IgD-negative memory B cell (primary cell): ENCODE measurements around the gene NAV2. TPM values are rescaled to one million over a fixed set of nuclear protein-coding genes. Genes with fewer than 3 reads are reported as not detected.

Experiments
- H3K27ac Mint-ChIP-seq, 3 donors: one replicate each; pipeline ENCODE4 v1.8.0; 2020 to 2022; ENCODE audit warnings: mild to moderate bottlenecking in 3 of 3, mixed read lengths in 3 of 3, moderate library complexity in 1 of 3
- H3K27me3 Mint-ChIP-seq: one replicate; pipeline ENCODE4 v1.8.0; 2021; ENCODE audit warnings: mixed read lengths
- H3K36me3 Mint-ChIP-seq: one replicate; pipeline ENCODE4 v1.8.0; 2020; ENCODE audit warnings: mild to moderate bottlenecking, mixed read lengths
- H3K4me1 Mint-ChIP-seq, 3 donors: one replicate each; pipeline ENCODE4 v1.8.0; 2020 to 2022; ENCODE audit warnings: mixed read lengths in 3 of 3, mild to moderate bottlenecking in 1 of 3
- H3K4me3 Mint-ChIP-seq, 4 donors: one replicate each; pipeline ENCODE4 v1.8.0; 2020 to 2022; ENCODE audit warnings: mild to moderate bottlenecking in 4 of 4, mixed read lengths in 4 of 4, moderate library complexity in 3 of 4
- H3K9me3 Mint-ChIP-seq, 3 donors: one replicate each; pipeline ENCODE4 v1.8.0; 2020 to 2021; ENCODE audit warnings: mixed read lengths in 3 of 3, mild to moderate bottlenecking in 1 of 3
- polyA plus RNA-seq: library from polyadenylated mRNA; unstranded; fragments of 300-500 nt; fragmentation: Illumina TruSeq; gene quantifications from one replicate; pipeline ENCODE4 v1.2.3, GENCODE V29; 2021

The NAV2 gene
- polyA plus RNA-seq, 1 donor from 2014 or later = 0.19 TPM

- peaks cover 0 to 3% (median 0%) of the 10 kb centered on the region in 3 donors for H3K9me3 Mint-ChIP-seq
- peaks cover 11% of the 10 kb centered on the region for H3K27me3 Mint-ChIP-seq
- no peak overlapping the region for H3K4me3 Mint-ChIP-seq
- H3K27ac Mint-ChIP-seq = peak overlapping the region in 1 of 3 donors; percentile 13
- H3K4me1 Mint-ChIP-seq = peaks cover 25 to 47% (median 34%) of the 10 kb centered on the region in 3 donors
- peaks cover 4% of the 10 kb centered on the region for H3K36me3 Mint-ChIP-seq
These were observed 372.5 kb downstream of the NAV2 start for GRCh38 chr11:20084921-20085814.

DNA sequence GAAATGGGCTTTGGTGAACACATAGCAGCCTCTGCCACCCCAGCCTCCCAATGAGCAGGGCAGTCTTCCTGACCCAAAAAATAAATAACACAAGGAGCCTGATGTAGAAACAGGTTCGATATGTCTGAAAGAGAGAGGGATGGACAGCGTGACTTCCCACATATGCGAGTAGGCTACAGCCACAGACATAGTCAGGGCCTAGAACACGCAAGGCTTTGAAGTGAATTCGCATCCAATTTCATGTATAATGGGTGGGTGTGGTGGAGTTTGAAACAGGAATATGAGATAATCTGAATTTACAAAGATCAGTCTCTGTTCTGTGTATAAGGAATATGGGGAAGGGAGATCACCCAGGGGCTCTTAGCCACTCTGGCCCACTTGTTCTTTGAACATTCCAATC lies 373.3 kb downstream of the NAV2 start:
- Mint-ChIP-seq H3K36me3 (peaks cover 4% of the 10 kb centered on the region), H3K27ac (no peak overlapping the region), H3K4me3 (no peak overlapping the region), H3K4me1 (peaks cover 21 to 40% (median 26%) of the 10 kb centered on the region in 3 donors), H3K27me3 (peaks cover 12% of the 10 kb centered on the region), H3K9me3 (peaks cover 0 to 3% (median 0%) of the 10 kb centered on the region in 3 donors)

GRCh38 chr11:20087118-20087521 lies 374.5 kb downstream of the NAV2 start:
- Mint-ChIP-seq H3K4me1 (peaks cover 20 to 37% (median 29%) of the 10 kb centered on the region in 3 donors), H3K27ac (peak overlapping the region in 1 of 3 donors; percentile 31), H3K36me3 (peaks cover 4% of the 10 kb centered on the region), H3K27me3 (peaks cover 12% of the 10 kb centered on the region), H3K9me3 (peaks cover 0 to 3% (median 0%) of the 10 kb centered on the region in 3 donors), H3K4me3 (no peak overlapping the region)

- Mint-ChIP-seq H3K4me1 (peaks cover 20 to 35% (median 26%) of the 10 kb centered on the region in 3 donors), H3K27me3 (peaks cover 15% of the 10 kb centered on the region), H3K9me3 (peaks cover 0 to 3% (median 0%) of the 10 kb centered on the region in 3 donors), H3K4me3 (peak overlapping the region in 2 of 4 donors; percentile 12 to 61), H3K27ac (no peak overlapping the region), H3K36me3 (peaks cover 4% of the 10 kb centered on the region)
These were observed 376.0 kb downstream of the NAV2 start for GRCh38 chr11:20088397-20089225.

GRCh38 chr11:20089367-20089766 lies 376.7 kb downstream of the NAV2 start:
- Mint-ChIP-seq H3K36me3 (peaks cover 4% of the 10 kb centered on the region), H3K27me3 (peaks cover 15% of the 10 kb centered on the region), H3K4me3 (peak overlapping the region in 1 of 4 donors; percentile 61), H3K9me3 (peaks cover 0 to under 1% (median 0%) of the 10 kb centered on the region in 3 donors), H3K27ac (no peak overlapping the region), H3K4me1 (peaks cover 15 to 30% (median 22%) of the 10 kb centered on the region in 3 donors)

- peak overlapping the region in 1 of 4 donors; percentile 61 for H3K4me3 Mint-ChIP-seq
- H3K36me3 Mint-ChIP-seq = peaks cover 4% of the 10 kb centered on the region
- H3K27ac Mint-ChIP-seq = no peak overlapping the region
- H3K27me3 Mint-ChIP-seq = peaks cover 15% of the 10 kb centered on the region
- H3K4me1 Mint-ChIP-seq = peaks cover 13 to 25% (median 20%) of the 10 kb centered on the region in 3 donors
- H3K9me3 Mint-ChIP-seq = no peaks in the 10 kb centered on the region
These were observed 377.4 kb downstream of the NAV2 start for GRCh38 chr11:20089796-20090653.

DNA sequence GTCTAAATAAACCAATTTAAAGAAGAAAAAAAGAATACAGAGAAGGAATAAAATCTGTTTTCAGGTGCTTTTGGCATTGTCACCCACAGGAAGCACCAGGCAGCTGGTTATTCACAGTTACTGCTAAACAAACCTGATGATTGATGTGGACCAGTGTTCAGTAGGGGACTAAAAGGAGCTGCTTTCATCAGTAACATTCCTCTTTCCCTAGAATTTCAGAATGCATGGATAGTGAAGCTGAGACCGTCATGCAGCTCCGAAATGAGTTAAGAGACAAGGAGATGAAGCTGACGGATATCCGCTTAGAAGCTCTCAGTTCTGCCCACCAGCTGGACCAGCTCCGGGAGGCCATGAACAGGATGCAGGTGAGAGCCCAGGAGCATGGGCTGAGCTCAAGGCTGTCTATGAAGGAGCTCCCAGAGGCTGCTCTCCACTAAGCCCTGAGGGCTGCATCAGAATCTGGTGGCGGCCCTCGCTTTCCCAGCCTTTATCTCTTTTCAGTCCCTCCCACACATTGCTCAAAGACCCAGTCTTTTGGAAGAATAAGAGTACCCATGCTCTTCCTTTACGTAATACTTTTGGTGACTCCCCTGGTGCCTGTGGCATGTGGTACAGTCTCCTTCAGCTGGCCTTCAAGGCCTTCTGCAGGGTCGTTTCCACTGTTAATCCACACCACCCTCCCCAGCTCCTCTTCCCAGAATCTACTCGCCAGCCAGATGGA lies 378.2 kb downstream of the NAV2 start:
- Mint-ChIP-seq H3K4me1 (peaks cover 13 to 25% (median 20%) of the 10 kb centered on the region in 3 donors), H3K27ac (no peak overlapping the region), H3K36me3 (peaks cover 4% of the 10 kb centered on the region), H3K4me3 (no peak overlapping the region), H3K27me3 (peaks cover 15% of the 10 kb centered on the region), H3K9me3 (no peaks in the 10 kb centered on the region)

DNA sequence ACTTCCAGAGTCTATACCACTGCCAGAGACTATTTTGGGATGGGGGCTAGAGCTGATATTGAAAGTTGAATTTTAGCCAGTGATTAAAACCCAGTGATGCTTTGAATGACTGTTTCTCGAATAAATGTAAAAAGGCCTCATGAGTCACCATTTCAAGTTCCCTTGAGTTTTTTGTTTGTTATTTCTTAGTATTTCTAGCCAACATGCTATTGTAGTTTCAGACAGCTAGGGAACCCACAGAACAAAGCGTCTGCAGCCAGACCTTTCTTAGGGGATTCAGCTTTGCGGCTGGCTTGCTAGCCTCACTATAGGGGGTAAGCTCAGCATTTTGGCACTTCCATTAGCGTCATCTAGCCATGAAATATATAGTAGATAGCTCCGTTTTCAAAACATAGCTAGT lies 381.1 kb downstream of the NAV2 start:
- Mint-ChIP-seq H3K9me3 (no peaks in the 10 kb centered on the region), H3K4me3 (no peak overlapping the region), H3K4me1 (peaks cover 8 to 16% (median 13%) of the 10 kb centered on the region in 3 donors), H3K27me3 (peaks cover 15% of the 10 kb centered on the region), H3K27ac (no peak overlapping the region), H3K36me3 (peaks cover 2% of the 10 kb centered on the region)

- H3K4me1 Mint-ChIP-seq = peaks cover 5 to 17% (median 14%) of the 10 kb centered on the region in 3 donors
- H3K27ac Mint-ChIP-seq = no peak overlapping the region
- H3K9me3 Mint-ChIP-seq = no peaks in the 10 kb centered on the region
- peaks cover 5% of the 10 kb centered on the region for H3K36me3 Mint-ChIP-seq
- no peak overlapping the region for H3K4me3 Mint-ChIP-seq
- H3K27me3 Mint-ChIP-seq = peaks cover 9% of the 10 kb centered on the region
These were observed 382.6 kb downstream of the NAV2 start for GRCh38 chr11:20095189-20095588.

- Mint-ChIP-seq H3K27me3 (peaks cover 7% of the 10 kb centered on the region), H3K9me3 (no peaks in the 10 kb centered on the region), H3K4me1 (peaks cover 5 to 17% (median 12%) of the 10 kb centered on the region in 3 donors), H3K27ac (no peak overlapping the region), H3K36me3 (peaks cover 5% of the 10 kb centered on the region), H3K4me3 (no peak overlapping the region)
These were observed 384.9 kb downstream of the NAV2 start for GRCh38 chr11:20097319-20098221.

DNA sequence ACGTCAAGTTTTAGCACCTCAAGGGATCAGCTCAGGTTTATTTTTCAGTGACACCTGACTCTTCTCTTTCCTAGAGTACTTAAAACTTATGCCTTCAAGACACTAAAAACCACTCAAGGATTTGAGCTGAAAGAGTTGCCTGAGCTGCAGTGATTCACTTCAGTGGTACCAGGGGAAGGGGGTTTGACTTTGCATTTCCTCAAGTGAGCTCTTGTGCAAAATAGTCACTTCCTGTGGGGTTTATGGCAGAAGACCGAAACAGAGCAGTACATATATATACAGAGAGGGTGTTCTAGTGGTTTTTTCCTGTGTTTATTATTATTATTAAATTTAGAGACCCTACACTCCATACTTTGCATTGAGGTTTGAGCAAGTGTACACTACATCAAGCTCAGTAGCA lies 386.9 kb downstream of the NAV2 start:
- H3K27me3 Mint-ChIP-seq = peaks cover 4% of the 10 kb centered on the region
- H3K4me3 Mint-ChIP-seq = peak overlapping the region in 1 of 4 donors; percentile 80
- no peaks in the 10 kb centered on the region for H3K9me3 Mint-ChIP-seq
- peaks cover 5% of the 10 kb centered on the region for H3K36me3 Mint-ChIP-seq
- no peak overlapping the region for H3K27ac Mint-ChIP-seq
- H3K4me1 Mint-ChIP-seq = peaks cover 5 to 17% (median 12%) of the 10 kb centered on the region in 3 donors

GRCh38 chr11:20102397-20102796 lies 389.8 kb downstream of the NAV2 start:
- H3K36me3 Mint-ChIP-seq = peaks cover 5% of the 10 kb centered on the region
- H3K27me3 Mint-ChIP-seq = no peaks in the 10 kb centered on the region
- no peak overlapping the region for H3K4me3 Mint-ChIP-seq
- H3K9me3 Mint-ChIP-seq = no peaks in the 10 kb centered on the region
- H3K27ac Mint-ChIP-seq = no peak overlapping the region
- H3K4me1 Mint-ChIP-seq = peaks cover 5 to 17% (median 12%) of the 10 kb centered on the region in 3 donors

DNA sequence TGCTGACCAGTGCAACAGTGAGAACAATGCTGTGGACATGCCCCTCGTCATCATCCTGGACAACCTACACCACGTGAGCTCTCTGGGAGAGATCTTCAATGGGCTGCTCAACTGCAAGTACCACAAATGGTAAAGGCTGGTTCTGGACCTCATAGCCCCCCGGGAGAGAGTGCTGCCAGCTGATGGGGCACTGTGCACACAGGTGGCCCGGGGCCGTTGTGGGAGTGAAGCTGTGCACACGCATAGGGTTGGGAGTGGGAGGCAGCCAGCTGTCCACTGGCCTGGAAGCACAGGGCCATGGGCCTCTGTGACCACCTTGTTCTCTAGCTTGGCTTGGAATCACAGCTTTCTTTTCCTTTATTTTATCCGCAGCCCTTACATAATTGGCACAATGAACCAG lies 390.6 kb downstream of the NAV2 start:
- Mint-ChIP-seq H3K4me1 (peaks cover 5 to 17% (median 12%) of the 10 kb centered on the region in 3 donors), H3K36me3 (peaks cover 3% of the 10 kb centered on the region), H3K27ac (no peak overlapping the region), H3K9me3 (no peaks in the 10 kb centered on the region), H3K4me3 (no peak overlapping the region), H3K27me3 (no peaks in the 10 kb centered on the region)
